SK-N-SH treated with all-trans-retinoic acid at 6 μM for 48 hours (cell line): ENCODE results near the gene RNF114.

ENCODE experiments used
- CSDC2 ChIP-seq: fragments of 250-450 bp; sonication (Bioruptor Pico); IDR thresholded peaks from 2 replicates; pipeline ENCODE4 v1.5.0; 2020; ENCODE audit warnings: mild to moderate bottlenecking, moderate library complexity
- ZNF565 ChIP-seq: fragments of 450-650 bp; formaldehyde crosslinking; conservative IDR thresholded peaks from 2 replicates; pipeline ENCODE4 v1.5.0; 2020; ENCODE audit warnings: low read depth, mild to moderate bottlenecking, moderate library complexity

DNA sequence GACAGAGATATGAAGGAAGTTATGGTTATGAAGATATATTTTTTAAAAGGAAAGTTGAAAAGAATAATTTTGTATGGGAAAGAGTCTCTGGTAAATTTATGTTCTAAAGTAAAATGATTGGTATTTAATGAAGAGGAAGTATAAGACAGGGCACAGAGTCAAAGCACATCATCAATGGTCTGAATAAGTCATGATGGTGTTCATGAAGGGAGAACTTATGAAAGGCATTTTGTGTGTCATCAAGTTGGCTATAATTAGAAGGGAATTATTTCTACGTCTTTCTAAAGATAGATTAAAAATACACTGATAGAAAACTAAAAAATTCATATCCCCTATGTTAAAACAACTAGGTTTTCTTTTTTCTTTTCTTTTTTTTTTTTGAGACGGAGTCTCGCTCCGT, 25.2 kb downstream of the RNF114 start:
- TF ChIP-seq CSDC2 (CRISPR knock-in tag): no peak
- no peak for TF ChIP-seq ZNF565 (CRISPR knock-in tag)
